Thyroid gland (tissue), 4 donors: ENCODE results near the gene PAQR8.

Experiments used
- CTCF ChIP-seq, 6 experiments: fragments of 200-600 bp in 3 of 6; fragments of 450-650 bp in 3 of 6; sonication (generic) in 3 of 6; IDR thresholded peaks; one replicate each; pipeline ENCODE4 v1.5.1; 2016 to 2019; ENCODE audit warnings: antibody characterized with exemption in 6 of 6, mild to moderate bottlenecking in 2 of 6, inconsistent platforms in 1 of 6, moderate library complexity in 1 of 6
- POLR2A ChIP-seq, 2 donors: fragments of 450-650 bp; IDR thresholded peaks; one replicate each; pipeline ENCODE4 v1.6.1; 2017; ENCODE audit warnings: antibody characterized with exemption in 2 of 2, mild to moderate bottlenecking in 2 of 2, moderate library complexity in 1 of 2

GRCh38 chr6:52352239-52353018, 9.5 kb upstream of the PAQR8 start:
- TF ChIP-seq CTCF (IDR thresholded peaks at IDR 0.05) (no peak), POLR2A (IDR thresholded peaks at IDR 0.05) (no peak)
